Activated naive CD4-positive, alpha-beta T cell treated with Interleukin-2 at 50 U/mL for 16 hours (primary cell): ENCODE measurements around the gene ZNF750.

ENCODE experiments used
- DNase-seq: peaks from one replicate; pipeline ENCODE4 v3.0.0-alpha.2; 2020

The ZNF750 gene

DNA sequence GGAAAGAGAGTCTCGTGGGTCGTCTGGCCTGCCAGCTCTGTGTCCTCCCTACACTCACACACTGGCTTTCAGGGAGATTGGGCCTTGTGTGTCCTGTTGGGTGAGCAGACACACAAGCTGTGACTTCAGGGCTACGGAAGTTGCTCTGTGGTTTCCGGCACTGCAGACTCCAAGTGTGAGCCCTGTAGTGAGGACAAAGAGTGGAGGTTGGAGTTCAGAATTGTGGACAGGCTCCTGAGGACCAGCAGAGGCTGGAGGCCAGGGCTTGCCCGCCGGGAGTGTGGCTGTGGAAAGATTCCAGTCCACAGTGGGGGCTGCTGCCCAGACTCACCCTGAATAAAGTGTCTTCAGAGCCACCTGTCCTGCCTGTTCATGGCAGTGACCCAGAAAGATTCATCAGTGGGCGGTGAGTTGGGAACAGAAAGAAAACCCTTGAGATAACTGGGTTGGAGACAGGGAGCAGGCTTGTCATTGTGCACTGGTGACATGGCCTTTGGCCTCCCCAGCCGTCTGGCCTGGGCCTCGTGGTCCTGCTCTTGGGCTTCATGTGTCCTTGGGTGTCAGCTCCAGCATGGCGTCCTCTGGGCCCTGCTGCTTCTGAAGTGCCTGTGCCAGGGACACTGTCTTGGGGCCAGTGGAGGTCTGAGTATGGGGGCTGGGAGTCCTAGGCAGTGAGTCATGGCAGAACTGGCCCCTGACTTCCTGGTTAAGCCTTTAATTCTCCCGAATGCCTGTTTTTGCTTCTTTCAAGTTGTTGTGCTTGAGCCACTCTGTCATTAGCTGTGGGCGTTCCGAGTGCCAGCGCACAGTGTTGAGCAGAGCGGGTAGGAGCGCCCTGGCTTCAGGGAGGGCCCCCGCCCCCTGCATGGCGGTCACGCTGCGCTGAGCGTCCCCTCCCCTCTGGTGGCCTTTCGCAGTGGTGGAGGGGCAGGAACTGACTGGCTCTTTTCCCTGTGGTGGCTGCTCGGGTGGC, 19.9 kb upstream of the ZNF750 start:
- peak; percentile 72 for DNase-seq

DNA sequence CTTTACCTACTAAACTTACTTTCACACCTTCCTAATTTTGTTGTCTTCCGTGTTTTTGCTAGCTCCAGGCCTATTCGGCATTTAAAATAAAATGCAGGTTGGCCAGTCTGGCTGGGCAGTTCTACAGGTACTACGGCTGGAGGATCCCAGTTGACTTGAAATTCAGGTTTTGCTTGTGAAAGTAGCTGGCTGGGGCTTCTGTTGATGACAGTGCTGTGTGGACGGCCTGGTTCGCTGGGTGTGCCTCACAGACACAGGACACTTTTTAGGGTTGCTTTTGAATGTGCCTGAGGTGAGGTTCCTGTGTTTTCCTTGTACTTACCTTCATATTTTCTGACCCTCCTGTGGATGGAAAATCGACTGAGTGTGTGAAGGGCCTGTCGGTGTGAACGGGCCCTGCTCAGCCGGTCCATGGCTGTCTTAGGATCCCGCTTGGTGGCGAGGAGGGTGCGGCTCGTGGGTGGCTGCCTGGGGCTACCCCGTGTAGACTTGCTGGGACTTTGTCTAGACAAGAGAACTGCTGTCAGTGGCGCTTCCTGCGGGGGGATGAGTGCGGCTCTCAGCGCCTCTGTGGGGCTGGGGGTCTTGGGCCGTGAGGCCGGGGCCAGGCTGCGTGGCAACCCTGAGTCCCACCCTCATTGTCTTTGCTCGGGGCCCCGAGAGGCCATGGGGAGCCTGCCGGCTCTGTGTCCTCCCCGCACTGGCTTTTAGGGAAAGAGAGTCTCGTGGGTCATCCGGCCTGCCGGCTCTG, 18.7 kb upstream of the ZNF750 start:
- peak; percentile 23 for DNase-seq

DNA sequence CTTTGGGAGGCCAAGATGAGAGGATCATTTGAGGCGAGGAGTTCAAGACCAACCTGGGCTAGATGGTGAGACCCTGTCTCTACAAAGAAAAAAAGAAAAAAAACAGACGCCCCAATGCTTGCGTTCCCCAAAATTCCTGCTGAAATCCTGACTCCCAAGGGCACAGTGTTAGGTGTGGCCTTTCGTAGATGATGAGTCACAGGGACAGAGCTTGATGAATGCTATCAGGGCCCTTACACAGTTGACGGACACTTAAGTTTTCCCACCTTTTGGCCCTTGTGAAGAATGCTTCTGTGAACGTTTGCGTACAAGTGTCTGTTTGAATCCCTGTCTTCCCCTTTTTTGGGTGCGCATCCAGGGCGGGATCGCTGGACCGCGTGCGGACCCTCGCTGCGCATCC, 16.5 kb upstream of the ZNF750 start:
- no peak for DNase-seq

DNA sequence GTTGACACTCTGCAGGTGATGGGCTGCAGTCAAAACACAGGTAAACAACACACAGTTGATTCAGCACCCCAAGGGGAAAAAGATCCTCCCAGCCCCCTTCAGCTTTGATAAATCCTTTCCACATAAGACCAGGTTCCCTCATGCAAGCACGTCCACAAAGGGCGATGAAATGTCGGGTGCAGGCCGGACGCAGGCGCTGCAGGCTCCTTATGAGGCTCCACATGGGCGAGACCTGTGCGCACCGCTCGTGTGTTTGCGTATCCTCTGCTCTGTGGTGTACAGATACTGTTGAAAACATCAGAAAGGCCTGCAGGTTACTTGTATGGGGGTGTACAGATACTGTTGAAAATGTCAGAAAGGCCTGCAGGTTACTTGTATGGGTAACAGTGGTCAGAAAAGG, 14.4 kb upstream of the ZNF750 start:
- DNase-seq, result no peak

DNA sequence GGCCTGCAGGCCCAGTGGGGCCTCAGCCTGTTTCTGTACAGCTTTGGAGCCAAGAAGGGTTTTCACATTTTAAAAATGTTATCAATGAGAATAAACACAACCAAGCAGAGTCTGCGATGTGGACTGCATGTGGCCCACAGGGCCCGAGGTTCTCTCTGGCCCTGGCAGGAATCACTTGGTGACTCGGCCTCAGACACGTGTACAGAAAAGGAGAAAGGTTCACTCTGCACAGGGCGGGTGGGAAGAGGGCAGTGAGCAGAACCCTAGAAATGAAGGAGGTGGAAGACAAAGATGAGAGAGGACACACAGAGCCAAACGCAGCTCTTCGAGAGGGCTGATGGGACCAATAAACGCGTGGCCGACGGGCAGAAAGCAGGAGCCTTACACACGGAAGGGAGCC, 11.6 kb upstream of the ZNF750 start:
- no peak for DNase-seq

DNA sequence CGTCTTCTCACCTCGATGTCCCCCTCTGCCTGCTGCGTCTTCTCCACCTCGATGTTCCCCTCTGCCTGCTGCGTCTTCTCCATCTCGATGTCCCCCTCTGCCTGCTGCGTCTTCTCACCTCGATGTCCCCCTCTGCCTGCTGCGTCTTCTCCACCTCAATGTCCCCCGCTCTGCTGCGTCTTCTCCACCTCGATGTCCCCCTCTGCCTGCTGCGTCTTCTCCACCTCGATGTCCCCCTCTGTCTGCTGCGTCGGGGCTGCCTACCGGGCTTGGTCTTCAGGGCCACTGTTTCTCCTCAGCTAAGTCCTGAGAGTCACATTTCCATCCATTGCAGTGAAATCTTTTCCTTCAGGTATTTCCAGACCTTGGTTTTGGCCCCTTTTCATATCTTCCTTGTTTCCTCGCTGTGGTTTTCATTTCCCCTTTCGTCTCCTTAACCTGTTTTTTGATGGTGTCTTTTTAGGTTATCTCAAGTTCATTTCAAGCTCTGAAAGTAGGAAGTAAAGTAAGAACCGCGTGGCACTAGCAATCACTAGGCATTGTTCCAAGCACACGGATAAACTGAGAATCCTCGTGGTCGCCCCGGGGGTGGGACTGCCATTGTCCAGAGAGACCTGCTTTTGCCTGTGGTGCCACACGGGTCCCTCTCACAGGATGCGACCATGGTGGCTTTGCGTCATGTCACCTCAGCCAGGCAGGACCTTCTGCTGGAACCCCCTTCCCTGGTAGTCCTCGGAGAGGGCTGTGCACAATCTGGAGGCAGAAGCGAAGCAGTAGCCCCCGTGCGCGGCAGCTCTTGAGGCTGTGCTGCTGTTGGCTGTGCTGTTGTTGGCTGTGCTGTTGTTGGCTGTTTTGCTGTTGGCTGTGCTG, 9.5 kb upstream of the ZNF750 start:
- no peak for DNase-seq

DNA sequence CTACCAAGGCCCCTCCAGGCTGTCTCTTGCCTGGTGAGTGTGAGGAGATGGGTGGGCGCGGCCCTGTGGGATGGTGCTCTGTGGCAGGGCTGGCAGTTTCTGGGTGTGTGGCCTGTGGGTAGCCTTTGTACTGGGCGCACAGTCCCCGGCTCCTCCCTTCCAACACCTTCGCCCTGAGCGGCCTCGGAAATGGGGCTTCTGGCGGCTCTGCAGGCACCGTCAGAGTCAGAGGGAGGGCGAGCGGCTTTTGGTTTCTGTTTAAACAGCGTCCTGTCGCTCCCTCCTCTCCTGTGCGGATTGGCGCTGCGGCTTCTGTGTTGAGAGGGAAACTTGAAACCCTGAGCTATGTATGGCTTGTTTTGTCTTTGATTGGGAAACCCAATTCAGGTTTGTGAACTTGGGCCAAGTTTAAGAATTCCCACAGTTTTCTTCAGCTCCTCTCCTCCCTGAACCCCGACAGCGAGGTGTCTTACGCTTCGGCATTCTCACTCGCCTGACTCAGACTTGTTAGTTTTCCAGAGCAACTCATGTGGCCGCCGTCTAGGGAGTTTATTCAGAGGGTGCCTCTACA, 8.3 kb upstream of the ZNF750 start:
- DNase-seq, result peak; percentile 45

DNA sequence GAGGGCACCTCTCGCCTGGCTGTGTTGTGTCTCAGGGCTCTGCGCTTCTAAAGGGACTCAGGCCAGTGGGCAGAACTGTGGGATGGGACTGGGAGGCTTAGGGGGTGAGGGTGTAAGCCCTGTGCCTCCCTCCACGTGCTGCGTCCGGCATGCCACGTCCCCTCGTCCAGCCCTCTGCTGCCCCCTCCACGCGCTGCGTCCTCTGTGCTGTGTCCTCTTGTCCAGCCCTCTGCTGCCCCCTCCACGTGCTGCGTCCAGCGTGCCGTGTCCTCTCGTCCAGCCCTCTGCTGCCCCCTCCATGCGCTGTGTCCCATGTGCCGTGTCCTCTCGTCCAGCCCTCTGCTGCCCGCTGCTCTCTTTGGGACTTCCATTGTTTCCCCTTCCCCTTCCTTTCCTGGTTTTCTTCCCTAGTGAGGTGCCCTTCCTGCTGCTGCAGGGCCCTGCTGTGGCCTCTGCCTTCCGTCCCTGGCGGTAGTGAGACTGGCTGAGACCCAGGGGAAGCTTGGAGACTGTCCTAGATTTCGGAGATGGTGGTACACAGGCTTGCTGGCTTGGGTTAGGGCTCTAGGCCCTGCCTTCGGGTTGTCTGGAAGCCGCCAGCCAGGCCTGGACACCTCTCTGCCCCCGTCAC, 6.4 kb upstream of the ZNF750 start:
- no peak for DNase-seq

DNA sequence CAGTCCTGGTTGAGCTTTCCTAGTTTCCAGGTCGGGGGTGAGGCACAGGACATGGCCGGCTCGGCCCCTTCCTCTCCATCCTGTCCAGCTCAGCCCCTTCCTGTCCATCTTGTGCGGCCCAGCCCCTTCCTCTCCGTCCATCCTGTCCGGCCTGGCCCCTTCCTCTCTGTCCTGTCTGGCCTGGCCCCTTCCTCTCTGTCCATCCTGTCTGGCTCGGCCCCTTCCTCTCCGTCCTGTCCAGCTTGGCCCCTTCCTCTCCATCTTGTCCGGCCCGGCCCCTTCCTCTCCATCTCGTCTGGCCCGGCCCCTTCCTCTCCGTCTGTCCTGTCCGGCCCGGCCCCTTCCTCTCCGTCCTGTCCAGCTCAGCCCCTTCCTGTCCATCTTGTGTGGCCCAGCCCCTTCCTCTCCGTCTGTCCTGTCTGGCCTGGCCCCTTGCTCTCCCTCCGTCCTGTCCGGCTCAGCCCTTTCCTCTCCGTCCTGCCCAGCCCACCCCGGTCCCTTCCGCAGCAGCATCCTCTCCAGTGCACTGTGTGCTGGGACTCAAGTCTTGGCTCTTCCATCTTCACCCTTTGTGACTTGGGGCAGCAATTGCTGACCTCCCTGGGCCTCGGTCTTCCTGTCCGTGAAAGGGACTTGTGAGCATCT, 5.5 kb upstream of the ZNF750 start:
- DNase-seq, result no peak

DNA sequence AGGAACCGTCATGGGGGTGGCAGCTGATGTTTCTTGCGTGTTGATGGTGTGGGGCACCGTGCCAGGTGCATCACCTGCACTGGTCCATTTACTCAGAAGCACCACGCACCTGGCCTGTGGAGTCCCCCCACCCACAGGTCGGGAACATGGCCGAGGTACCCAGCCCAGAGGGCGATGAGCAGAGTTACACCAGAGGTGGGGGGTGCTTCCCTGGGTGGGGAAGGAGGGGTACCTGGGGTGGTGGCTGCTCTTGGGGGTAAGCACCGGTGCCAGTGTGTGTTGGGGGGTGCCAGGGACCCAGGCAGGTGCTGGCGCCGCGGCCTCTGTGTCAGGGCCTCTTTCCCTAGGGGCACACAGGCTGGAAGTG, 5.0 kb upstream of the ZNF750 start:
- no peak for DNase-seq

DNA sequence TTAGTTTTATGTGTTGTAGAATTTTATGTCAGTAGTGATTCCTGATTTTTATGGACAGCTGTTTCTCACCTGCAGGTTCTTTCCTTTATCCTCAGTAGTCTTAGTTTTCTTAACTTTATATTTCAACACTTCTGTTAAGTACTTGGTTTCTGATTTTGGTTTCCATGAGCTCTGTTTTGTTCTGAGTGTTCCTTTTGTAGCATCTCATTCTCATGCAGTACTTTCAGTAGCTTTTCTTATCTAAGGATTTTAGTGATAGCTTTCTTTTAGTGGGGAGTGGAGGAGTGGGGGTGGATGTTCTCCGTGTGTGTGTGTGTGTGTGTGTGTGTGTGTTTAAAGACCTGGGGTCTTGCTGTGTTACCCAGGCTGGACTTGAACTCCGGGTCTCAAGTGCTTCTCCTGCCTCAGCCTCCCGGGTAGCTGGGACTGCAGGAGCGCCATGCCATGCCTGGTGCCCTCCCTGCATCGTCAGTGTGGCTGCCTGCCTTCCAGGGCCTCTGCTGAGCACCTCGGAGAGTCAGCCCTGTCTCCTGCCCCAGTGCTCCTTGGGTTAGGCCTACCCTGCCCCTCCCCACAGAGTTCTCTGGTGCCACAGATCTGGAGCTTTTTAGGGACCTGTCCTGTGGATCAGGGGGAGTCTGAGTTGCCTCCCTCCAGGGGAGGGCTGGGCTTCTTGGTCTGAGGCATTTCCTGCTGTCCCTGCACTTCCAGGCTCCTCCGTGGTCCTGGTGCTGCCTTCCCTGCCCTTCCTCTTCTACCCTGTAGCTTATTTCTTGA, 4.3 kb upstream of the ZNF750 start:
- no peak for DNase-seq

DNA sequence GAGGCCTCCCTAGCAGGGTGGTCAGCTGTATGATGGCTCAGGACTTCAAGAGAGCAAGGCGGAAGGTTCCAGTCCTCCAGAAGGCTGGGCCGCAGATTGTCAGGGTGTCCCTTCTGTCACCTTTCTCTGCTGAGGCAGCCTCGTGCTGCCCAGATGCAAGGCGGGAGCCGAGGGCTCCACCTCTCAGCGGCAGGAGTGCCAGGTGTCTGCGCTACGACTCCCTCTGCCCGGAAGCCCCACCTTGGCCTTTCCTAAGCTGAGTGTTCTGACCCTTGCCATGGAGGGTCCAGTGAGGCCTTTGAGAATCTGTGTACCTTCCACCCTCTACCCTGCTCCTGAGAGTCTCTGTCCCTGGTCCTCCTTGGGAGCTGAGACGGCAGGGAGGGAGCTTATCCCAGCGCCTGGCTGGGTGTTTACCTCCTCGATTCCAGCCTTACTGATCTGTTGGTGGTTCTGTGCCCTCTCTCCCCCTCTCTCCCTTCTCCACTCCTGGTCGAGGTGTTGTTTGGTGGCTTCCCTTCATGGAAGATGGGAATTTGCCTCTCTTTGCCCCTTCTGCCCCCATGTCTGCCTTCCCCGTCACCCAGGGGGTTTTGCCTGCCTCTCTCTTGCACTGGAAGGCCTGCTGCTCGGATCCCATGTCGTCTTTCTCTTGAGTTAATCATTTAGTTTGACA, 2.2 kb upstream of the ZNF750 start:
- DNase-seq, result no peak

DNA sequence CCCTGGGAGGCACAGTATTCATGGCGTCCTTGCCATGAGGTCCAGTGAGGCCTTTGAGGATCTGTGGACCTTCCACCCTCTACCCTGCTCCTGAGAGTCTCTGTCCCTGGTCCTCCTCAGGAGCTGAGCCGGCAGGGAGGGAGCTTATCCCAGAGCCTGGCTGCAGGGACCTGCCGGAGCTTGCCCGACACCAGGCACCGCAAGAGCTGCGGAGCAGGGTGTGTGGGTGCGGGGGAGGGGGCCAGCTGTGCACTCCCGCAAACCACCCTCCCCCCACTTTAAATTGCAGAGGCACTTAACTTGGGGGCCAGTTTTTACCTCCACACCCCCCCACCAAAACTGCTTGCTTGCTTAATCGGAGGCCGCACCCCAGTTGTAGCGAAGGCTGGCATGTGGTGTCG, 609 bp upstream of the ZNF750 start:
- DNase-seq, result no peak

DNA sequence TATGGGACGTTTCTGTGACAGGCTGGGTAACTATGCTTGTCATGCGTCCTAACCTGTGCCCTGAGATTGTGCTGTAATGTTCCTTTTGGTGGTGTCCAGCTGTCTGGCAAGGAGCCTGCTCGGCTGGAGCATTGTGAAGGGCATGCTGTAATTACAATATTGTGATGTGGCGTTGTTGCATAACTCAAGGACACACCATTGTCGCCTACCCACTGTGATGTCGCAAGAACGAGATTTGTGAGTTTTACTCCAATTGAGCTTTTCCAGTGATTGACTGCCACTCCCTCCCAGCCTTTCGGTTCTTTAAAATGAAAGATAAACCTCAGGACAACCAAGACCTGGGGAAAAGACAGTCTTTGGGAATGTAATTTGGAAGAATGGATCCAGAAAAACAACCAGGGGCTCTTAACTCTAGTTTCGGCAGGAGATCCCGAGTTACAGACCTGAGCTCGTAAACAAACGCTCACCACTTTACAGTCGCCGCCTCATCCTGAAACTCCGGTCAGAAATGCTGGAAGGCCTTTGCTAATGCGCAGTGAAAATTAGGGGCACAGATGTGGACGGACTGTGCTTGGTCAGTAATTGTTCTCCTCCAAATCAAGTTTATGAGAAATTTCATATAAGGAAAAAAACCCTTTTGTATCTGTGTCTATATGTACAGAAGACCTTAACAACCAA, 1.3 kb downstream of the ZNF750 start:
- no peak for DNase-seq

DNA sequence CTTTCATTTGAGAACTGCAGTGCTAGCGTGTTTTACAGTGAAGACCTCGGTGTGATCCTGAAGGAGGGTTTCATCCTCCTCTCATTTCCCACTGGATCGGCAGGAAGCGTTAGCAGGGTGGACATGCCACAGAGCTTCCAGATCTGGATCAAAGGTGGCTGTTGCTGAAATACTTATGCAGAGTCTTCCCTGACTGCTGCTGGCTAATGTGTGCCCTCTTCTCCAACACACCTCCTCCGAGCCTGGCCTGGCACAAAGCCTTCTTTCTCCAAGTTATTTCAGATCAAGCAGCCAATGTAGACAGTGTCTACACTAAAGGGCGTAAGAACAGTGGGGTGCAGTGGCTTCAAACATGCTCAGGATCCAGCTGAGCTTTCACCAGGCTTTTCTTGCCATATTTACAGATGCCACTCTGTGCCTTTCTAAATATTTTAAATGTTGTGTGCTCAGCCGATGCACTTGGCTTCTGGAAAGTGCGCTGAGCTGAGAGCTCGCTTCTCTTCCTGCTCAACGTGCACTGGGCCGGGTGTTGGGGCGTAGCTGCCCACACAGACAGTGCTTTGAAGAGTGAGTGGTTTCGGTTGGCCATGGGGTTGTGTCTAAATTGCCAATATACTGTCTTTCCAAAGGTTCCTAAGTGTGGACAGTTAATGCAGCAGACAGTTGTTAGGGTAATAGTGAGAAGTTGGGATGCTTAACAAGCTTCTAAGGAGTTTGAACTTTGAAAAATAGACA, 2.1 kb downstream of the ZNF750 start:
- no peak for DNase-seq

DNA sequence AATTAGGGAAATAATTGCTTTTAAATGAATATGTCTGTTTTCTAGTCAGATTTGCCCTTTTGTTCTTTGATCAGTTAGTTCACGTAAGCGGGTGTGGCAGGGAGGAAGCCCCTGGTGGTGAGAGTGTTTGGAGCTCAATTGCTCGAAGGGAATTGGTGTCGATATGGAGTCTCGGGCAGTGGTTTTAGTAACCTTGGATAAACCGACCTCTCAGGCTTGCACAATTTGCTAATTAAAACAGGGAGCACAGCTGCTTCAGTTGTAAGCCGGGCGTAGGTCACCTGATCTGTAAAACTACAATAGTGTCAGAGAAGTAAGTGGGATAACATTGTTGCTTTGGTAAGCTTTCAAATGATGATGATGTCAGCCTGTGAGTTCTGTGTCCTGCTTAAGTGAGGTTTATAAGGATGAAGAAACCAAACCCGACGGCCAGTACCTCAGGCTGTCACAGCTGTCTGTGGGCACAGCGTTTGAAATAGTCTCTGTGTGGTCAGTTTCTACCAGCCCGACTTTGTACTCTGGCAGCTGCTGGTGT, 2.9 kb downstream of the ZNF750 start:
- no peak for DNase-seq

DNA sequence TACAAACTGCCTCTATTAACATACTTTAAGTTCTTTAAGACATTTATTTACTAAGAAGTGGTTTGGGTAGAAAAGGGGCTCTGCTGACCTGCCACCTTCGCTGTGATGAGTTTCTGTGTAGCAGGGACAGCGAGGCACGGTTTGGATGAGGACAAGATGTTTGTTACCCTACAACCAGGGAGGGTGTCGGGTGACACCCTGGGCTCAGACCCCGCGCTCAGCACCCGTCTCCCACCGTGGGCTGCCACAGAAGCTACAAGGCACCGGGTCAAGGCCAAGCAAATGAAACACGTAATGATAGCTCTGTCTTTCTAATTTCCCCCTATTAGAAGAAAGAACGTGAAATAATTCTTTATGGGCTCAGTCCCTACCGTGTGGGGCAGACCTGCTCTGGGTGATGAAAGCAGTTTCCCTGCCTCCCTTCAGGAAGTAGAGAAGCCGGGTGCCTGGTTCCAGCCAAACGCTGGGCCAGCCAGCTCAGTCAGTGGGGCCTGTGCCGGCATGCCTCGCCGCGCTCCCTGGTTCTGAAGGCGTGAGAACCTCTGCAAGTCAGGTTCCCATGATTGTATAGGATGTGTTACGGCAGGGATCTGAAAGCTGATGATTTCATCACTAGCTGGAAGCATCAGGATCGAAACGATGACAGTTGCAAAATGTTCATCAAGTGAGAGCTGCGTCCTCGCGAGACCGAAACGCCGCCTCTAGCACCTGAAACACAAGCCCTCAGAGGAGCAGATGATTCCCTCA, 3.9 kb downstream of the ZNF750 start:
- DNase-seq, result no peak

DNA sequence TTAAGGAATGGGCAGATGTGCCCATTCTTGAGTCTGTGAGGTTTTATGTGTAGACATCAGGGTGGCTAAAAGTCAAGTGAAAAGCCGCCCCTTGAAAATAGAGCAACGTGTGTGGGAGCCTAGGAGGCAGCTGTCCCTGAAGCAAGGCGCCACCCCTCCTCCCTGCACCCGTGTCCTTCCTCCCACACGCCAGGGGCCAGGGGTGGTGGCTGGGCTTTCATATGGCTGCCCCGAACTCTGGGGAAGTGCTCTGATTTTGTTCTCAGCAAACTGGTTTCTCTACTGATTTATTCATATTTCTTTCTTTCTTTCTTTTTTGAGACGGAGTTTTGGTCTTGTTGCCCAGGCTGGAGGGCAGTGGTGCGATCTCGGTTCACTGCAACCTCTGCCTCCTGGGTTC, 4.7 kb downstream of the ZNF750 start:
- no peak for DNase-seq
